ENCODE measurements around the gene ECE1. TPM values are rescaled to one million over a fixed set of nuclear protein-coding genes. Genes with fewer than 3 reads are reported as not detected.

Gene ECE1
- total RNA-seq, 2 donors from 2014 or later: 108 to 120 TPM

DNA sequence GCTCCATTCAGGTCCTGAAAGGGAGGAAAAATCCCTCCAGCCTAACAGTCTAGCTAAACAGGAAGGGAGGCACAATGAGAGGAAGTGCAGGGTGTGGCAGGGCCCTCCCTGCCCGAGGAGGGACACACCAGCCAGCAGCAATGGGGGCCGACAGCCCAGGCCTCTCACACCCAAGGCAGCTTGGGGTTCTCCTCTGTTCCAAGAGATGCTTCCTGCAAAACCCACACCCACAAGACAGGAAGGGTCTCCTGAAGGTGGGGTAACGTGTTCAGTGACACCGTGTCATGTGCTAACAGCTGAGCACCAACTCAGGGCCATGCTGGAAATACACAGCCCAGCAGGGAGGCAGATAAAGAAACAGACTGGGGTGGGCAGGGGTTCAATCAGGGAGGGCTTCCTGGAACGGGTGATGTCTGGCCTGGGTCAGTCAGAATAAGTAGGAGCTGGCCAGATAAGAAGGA lies 10.2 kb downstream of the ECE1 start:
- intact Hi-C loops (cut with DNase I): no loop called here
- peak; percentile 81 for DNase-seq (ENCODE audit: low spot score)

DNA sequence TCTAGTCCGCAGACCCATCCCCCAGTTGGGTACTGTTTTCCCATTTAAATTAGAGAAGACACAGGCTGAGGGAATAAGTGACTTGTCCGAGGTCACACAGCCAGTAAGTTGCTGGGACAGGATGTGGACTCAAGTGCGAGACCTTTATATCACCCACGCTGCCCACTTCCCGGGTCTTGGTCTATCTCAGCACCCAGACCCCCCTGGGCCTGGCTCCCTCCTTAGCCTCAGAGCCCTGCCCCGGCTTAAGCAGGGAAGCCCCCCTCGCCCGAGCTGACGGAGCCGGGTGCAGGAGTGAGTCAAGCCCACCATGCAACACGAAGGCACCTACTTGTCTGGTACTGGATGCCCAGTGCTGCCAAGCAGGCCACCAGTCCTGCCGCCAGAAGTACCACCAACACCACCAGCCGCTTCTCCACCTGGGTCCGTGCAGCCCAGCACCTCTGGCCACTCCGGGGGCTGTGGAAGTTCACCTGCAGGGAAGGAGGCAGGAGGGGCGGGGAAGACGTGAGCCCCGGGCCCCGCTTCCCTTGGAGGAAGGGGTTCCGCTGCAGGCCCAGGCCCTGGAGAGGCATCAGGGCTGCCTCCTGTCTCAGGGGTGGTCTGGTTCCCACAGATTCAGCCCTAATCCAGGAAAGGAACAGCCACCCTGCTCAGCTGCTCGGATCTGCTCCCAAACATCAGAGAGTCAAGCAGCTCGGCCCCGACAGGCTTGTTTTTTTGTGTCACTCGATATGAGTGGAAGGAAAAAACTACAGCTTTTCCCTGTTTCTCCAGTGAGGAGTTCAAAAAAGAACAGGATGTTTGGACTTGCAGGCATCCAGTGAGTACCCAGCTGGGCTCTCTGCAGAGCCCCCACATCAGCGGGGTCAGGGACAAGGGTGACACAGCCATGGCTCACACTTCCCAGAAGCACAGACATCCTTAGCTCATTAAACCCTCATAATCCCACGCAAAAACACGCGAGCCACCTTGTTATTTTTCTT lies 11.1 kb downstream of the ECE1 start:
- DNase-seq (ENCODE audit: low spot score): peak; percentile 82
- intact Hi-C loops (cut with DNase I): no loop called here

- peak; percentile 81 for DNase-seq (ENCODE audit: low spot score)
Observed at GRCh38 chr1:21278208-21278859, 11.9 kb downstream of the ECE1 start.

GRCh38 chr1:21277180-21277579 lies 13.1 kb downstream of the ECE1 start:
- intact Hi-C loops (cut with DNase I): no loop called here
- DNase-seq (ENCODE audit: low spot score): peak; percentile 80

More at GRCh38 chr1:21278208-21278859, 11.9 kb downstream of the ECE1 start:
- intact Hi-C loops (cut with DNase I): no loop called here

DNA sequence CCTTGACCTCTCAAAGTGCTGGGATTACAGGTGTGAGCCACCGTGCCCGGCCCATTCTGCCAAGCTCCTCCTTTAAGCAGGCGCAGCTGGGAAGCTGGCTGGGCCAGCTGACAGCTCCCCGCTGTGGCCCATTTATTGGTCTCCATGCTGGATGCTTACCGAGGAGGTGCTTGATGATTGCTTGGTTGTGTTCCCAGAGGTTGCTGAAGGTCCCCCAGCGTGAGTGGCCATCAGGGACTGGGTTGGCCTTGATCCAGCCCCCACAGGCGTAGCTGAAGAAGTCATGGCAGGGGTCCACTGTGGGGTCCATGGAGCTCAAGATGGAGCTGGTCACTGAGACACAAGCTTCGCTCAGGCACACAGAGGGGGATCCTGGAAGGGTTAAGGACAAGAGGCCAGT lies 17.7 kb downstream of the ECE1 start:
- DNase-seq (ENCODE audit: low spot score): no peak
- intact Hi-C loops (cut with DNase I): loop anchor here in 1 of 2 donors (5.0 kb wide), 1 partner anchor 1535 kb away; no protein-coding TSS in a partner anchor

DNA sequence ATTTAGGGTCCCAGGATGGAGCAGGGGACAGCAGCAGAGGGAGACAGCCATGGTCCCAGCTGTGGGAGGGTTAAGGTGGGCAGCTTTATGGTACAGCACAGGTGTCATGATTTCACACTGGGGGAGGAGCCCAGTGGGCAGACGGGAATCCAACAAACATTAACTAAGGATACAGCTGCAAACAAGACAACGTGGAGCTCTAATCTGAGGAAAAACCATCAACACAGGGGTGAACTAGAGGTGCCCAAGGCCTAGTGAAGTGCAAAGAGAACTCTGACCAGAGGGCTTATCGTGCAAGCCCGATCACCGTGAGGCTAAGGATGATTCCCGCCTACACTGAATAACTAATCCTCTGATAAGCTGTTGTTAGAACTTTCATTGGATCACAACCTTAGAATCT lies 18.7 kb downstream of the ECE1 start:
- intact Hi-C loops (cut with DNase I): loop anchor here in 1 of 2 donors (5.0 kb wide), 1 partner anchor 1536 kb away; no protein-coding TSS in a partner anchor
- no peak for DNase-seq (ENCODE audit: low spot score)

DNA sequence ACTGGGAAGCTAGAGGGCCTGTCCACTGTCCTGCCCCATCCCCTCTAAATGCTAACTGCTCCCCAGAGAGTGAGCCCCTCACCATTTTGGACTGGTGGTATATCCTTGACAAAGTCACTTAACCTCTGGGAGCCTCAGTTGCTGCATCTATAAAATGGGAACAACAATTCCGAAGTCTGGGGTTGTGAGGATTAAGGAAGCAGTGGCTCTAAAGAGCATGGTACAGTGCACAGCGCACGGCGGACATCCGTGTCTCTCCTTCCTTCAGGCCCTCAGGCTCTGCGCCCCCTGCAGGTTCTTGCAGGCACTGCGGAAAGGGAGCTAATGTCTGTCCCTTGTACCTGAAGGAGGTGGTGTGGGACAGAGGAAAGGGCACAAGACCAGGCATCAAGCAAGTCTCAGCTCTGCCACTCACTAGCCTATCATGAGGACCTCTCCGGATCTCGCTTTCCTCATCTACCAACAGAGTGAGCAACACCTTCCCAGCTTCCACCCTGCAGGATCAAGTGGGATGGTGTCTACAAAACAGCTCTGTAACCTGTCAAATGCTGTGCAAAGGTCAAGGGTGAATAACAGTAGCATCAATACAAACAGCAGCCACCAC lies 20.1 kb downstream of the ECE1 start:
- DNase-seq (ENCODE audit: low spot score): peak; percentile 93
- intact Hi-C loops (cut with DNase I): loop anchor here in 1 of 2 donors (5.0 kb wide), 1 partner anchor 1537 kb away; no protein-coding TSS in a partner anchor

DNA sequence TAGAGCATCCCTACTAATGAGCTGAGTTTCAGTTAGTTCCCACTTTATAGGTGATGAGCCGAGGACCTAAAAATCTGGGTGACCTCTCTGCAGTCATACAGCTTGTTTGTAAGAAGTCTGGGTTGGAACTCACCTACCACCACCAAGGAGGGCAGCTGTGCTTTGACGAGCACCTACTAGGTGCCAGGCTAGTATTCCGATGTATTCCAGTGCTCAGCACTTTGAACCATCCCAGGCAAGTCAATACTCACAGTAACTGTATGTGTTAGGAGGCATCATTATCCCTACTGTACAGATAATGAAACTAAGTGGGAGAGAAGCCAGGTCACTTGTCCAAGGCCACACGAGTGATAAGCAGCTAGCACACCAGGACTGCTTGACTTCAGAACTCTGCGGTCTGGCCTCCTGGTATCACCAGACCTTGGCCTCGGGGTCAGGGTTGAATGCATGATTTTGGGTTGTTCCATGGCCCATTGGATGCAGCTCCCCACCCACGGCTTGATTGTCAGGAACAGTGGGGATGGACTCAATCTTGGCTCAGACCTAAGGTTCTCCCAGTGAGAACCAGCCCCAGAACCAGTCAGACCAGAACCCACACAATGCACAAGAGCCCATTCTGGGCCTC lies 20.7 kb downstream of the ECE1 start:
- intact Hi-C loops (cut with DNase I): loop anchor here in 1 of 2 donors (5.0 kb wide), 1 partner anchor 1538 kb away; no protein-coding TSS in a partner anchor
- no peak for DNase-seq (ENCODE audit: low spot score)

DNA sequence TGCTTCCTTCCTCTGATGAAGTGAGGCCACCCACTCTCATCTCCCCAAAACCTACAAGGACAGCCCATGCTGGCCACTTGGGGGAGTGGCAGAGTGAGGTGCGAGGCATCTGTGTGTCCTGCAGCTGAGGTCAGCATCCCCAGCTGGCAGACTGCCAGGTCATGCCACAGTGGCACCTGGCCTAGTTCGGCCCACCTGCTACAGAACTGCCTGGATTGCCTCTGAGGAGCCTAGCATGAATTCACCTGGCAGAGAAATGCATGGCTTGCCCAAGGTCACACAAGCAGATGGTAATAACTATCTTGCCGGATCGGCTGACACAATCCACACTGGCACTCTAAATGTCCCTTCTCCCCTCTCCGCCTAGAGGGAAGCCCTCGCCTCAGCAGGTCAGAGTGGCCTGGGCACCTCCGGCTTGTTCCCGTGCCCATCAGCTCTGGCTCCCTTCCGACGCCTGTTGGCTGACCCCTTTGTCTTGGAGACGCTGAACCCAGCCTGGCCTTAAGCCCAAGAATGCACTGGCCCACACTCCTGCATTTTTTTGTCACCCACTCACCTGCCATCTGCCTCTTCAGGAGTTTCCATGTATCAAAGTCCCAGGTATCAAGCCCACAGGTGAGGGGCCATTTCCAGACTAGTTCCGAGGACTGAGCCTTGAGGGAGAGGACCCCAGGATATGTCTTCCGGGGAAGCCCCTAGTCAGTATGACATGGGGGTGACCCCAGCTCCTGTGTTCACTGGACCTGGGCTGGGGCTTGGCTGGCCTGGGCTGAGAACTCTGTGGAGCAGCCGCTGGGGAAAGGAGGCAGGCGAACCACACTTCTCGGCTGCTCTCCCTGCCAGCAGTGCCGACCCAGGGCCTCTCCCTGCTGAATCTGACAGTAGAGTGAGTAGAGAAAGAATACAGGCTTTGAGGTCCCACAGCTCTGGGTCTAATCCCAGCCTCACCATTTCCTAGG lies 21.7 kb downstream of the ECE1 start:
- intact Hi-C loops (cut with DNase I): no loop called here
- no peak for DNase-seq (ENCODE audit: low spot score)

DNA sequence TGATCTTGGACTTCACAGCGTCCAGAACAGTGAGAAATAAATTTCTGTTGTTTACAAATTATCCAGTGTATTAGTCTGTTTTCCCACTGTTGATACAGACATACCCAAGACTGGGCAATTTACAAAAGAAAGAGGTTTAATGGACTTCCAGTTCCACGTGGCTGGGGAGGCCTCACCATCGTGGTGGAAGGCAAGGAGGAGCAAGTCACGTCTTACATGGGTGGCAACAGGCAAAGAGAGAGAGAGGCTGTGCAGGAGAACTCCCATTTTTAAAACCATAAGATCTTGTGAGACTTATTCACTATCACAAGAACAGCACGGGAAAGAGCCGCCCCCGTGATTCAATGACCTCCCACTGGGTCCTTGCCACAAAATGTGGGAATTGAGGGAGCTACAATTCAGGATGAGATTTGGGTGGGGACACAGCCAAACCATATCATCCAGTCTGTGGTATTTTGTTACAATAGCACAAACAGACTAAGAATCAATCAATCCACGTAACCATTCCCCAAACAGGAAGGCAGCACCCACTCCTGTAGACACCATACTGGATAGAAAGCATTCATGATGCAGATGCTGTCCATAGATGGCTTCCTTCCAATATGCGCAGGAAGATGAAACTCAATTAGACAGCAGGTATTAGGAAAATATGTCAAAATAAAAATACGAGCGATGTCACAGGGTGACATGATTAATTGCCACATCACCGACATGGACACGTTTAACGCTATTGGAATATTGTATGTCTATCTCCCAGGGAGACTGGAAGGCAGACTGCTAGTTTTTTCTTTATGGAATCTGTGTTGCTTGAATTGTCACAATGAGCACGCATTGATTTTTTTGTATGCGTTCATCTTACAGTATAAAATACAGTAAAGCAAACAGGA lies 22.8 kb downstream of the ECE1 start:
- intact Hi-C loops (cut with DNase I): no loop called here
- DNase-seq (ENCODE audit: low spot score): no peak

DNA sequence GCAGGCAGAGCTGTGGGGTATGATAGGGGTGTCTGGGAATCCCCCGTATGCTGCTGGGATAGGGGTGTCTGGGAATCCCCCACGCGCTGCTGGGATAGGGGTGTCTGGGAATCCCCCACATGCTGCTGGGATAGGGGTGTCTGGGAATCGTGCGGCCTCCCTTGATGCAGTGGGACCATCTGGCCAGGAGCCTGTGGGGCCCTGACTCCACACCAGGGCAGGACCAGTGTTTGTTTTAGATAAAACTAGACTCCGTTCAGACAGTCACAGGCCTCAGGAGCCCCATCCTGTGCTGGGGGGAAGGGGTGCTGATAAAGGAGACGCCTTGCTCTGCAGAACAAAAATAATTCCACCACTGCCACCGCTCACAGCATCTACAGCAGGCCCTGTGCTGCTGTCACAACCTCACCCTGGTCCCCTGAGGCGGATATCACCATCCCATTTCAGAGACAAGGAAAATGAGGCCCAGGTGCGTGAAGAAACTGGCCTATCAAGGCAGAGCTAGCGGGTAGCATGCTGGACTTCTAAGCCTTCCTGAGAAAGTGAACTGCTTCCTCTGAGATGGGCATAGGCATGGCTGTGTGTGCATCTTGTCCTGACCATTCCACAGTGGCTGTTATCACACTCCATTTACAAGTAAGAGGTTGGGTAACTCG lies 24.0 kb downstream of the ECE1 start:
- no peak for DNase-seq (ENCODE audit: low spot score)
- intact Hi-C loops (cut with DNase I): no loop called here

DNA sequence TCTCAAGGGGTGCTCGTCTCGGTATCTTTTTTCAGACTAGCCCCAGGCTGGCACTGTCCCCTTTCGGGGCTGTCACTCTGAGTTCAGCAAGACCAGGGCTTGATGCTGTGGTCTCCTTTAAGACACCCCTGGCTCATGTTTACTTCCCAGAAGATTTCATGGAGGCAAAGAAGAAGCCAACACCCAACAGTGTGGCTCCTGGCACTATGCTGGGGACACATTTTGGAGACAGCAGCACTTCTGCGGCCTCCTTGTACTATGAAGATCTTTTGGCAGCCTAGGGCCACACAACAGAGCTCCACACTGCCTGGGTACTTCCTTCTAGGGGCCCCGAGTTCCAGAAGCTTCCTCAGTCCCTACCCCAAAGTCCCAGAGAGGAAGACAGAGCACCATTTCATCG lies 24.6 kb downstream of the ECE1 start:
- intact Hi-C loops (cut with DNase I): no loop called here
- DNase-seq (ENCODE audit: low spot score): no peak

DNA sequence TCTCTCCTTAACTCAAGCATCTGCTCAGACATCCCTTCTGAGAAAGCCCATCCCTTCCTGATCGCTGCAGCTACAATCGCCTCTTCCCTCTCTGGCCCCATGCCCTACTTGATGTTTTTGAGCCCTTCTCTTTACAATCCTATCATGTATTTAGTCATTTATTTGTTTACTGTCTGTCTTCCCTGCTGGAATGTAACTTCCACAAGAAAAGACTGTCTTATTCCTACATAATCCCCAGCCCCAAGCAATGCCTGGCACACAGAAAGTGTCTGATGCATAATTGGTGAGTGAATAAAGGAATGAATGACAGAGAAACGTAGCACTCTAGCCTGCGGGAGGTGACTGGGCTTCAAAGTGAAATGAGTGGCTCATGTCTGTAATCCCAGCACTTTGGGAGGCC lies 25.4 kb downstream of the ECE1 start:
- DNase-seq (ENCODE audit: low spot score): no peak
- intact Hi-C loops (cut with DNase I): no loop called here

DNA sequence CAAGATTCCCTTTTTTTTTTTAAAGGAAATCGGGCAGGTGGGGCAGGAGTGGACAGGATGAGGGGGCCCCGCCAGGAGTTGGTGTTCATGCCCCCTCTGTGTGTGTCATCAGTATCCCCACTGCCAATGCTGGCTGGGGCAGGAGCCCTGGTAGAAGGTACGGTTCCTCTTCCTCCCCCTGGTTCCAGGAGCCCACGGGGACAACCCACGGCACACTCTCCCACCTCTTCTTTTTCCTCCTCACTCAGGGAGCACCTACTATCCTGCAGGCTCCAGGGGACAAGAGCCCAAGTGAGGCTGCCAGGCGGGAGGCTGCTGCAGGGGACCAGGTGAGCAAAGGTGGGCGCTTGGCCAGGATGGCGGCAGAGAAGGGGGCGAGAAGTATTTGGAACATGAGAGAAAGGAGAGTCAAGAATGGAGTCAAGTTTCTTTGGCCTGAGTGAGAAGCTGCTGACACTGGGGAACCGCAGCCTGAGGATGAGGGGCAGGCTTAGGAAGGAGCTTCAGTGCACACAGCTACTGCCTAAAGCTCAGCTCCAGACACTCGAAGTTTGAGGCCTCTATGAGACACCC lies 26.5 kb downstream of the ECE1 start:
- intact Hi-C loops (cut with DNase I): no loop called here
- DNase-seq (ENCODE audit: low spot score): no peak

- DNase-seq (ENCODE audit: low spot score): no peak
- intact Hi-C loops (cut with DNase I): no loop called here
Observed at GRCh38 chr1:21263052-21263429, 27.2 kb downstream of the ECE1 start.

GRCh38 chr1:21262293-21263051 lies 27.8 kb downstream of the ECE1 start:
- intact Hi-C loops (cut with DNase I): no loop called here
- DNase-seq (ENCODE audit: low spot score): peak; percentile 96
